DOHH2 (cell line): Measurements from ENCODE around the gene PALLD.

ENCODE experiments used
- H3F3A ChIP-seq: fragments of 200-600 bp; sonication (generic), shearing (Covaris generic); 2 replicates; pipeline ENCODE4 v1.6.0; 2016; ENCODE audit warnings: antibody characterized with exemption, mild to moderate bottlenecking; ENCODE audit not compliant: control insufficient read depth, insufficient read depth
- H3K27ac ChIP-seq: fragments of 200-600 bp; sonication (generic); 2 replicates; pipeline ENCODE4 v1.5.1; 2014; ENCODE audit warnings: low read depth, mild to moderate bottlenecking, low read length, moderate library complexity
- H3K27me3 ChIP-seq: fragments of 200-600 bp; sonication (generic); 2 replicates; pipeline ENCODE4 v1.6.1; 2014; ENCODE audit warnings: mild to moderate bottlenecking, low read length, mixed read lengths; ENCODE audit not compliant: control insufficient read depth
- H3K36me3 ChIP-seq: fragments of 200-600 bp; sonication (generic); 2 replicates; pipeline ENCODE4 v1.6.1; 2014; ENCODE audit warnings: mild to moderate bottlenecking, low read length, moderate library complexity, mixed read lengths; ENCODE audit not compliant: control insufficient read depth
- H3K4me1 ChIP-seq: fragments of 200-600 bp; sonication (generic); 2 replicates; pipeline ENCODE4 v1.6.1; 2014; ENCODE audit warnings: mild to moderate bottlenecking, low read length, mixed read lengths; ENCODE audit not compliant: control insufficient read depth
- H3K4me2 ChIP-seq: fragments of 200-600 bp; sonication (generic); 2 replicates; pipeline ENCODE4 v1.6.0; 2014; ENCODE audit warnings: mild to moderate bottlenecking, low read length, moderate library complexity
- H3K4me3 ChIP-seq: fragments of 200-600 bp; sonication (generic); 2 replicates; pipeline ENCODE4 v1.5.1; 2014; ENCODE audit warnings: mild to moderate bottlenecking, low read length, mixed read lengths
- H3K79me2 ChIP-seq: fragments of 200-600 bp; sonication (generic); 2 replicates; pipeline ENCODE4 v1.6.1; 2014; ENCODE audit warnings: mild to moderate bottlenecking, low read length, mixed read lengths; ENCODE audit not compliant: control insufficient read depth
- H3K9me2 ChIP-seq: fragments of 200-600 bp; sonication (generic); replicated peaks from 2 replicates; pipeline ENCODE4 v1.6.1; 2014; ENCODE audit warnings: mild to moderate bottlenecking, low read length, mixed read lengths; ENCODE audit not compliant: control insufficient read depth
- H3K9me3 ChIP-seq: fragments of 200-600 bp; sonication (generic); 2 replicates; pipeline ENCODE4 v1.6.1; 2014; ENCODE audit warnings: antibody characterized with exemption, low read length, mixed read lengths; ENCODE audit not compliant: control insufficient read depth, insufficient read depth
- H4K20me1 ChIP-seq: fragments of 200-600 bp; sonication (generic); 2 replicates; pipeline ENCODE4 v1.6.0; 2014; ENCODE audit warnings: low read depth, mild to moderate bottlenecking, antibody characterized with exemption, low read length, moderate library complexity; ENCODE audit not compliant: control insufficient read depth, insufficient read depth
- CTCF ChIP-seq: fragments of 200-600 bp; sonication (generic); IDR thresholded peaks from one replicate; pipeline ENCODE4 v1.5.1; 2014; ENCODE audit warnings: antibody characterized with exemption, mild to moderate bottlenecking, low read depth, low read length; ENCODE audit not compliant: poor library complexity, severe bottlenecking
- EZH2phosphoT487 ChIP-seq: fragments of 200-600 bp; sonication (generic); IDR thresholded peaks from 2 replicates; pipeline ENCODE4 v1.6.1; 2017; ENCODE audit warnings: borderline replicate concordance, mild to moderate bottlenecking, antibody characterized with exemption, low read length, moderate library complexity, mixed read lengths

The PALLD gene

GRCh38 chr4:168588916-168589531, 92.2 kb downstream of the PALLD start:
- Histone ChIP-seq H3K4me1 (no peaks in the 10 kb centered on the region), H4K20me1 (no peaks in the 10 kb centered on the region), H3K79me2 (no peaks in the 10 kb centered on the region), H3K27ac (no peak overlapping the region), H3K27me3 (no peaks in the 10 kb centered on the region), H3K36me3 (no peaks in the 10 kb centered on the region), H3K4me2 (no peak overlapping the region), H3K9me3 (no peaks in the 10 kb centered on the region), H3F3A (no peaks in the 10 kb centered on the region), H3K9me2 (no peaks in the 10 kb centered on the region), H3K4me3 (no peak overlapping the region)
- TF ChIP-seq EZH2phosphoT487 (no peak), CTCF (no peak)

DNA sequence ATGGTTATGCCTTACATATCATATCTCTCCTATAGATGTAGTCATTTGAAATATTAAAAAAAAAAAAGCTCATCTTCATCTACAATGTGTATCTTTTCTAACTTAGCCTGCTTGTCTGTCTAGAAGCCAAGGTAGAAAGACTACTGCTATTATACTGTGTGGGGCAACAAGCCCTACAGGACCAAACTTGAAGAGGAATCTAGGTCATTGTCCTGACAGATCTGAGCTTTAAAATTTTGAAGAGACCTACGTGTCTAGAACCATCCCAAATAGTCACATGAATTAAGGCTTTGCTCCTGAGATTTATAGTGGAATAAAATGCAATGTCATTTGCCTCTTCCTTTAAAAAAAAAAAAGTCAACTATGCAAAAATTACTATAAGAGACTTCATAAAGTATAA, 95.8 kb downstream of the PALLD start:
- no peak overlapping the region for H3K27ac ChIP-seq
- no peak overlapping the region for H3K4me2 ChIP-seq
- no peaks in the 10 kb centered on the region for H3K36me3 ChIP-seq
- TF ChIP-seq CTCF (no peak), EZH2phosphoT487 (no peak)
- H3K27me3 ChIP-seq = no peaks in the 10 kb centered on the region
- H3K79me2 ChIP-seq = no peaks in the 10 kb centered on the region
- no peaks in the 10 kb centered on the region for H4K20me1 ChIP-seq
- no peaks in the 10 kb centered on the region for H3K4me1 ChIP-seq
- H3K4me3 ChIP-seq = no peak overlapping the region
- H3K9me2 ChIP-seq = no peaks in the 10 kb centered on the region
- H3K9me3 ChIP-seq = no peaks in the 10 kb centered on the region
- H3F3A ChIP-seq = no peaks in the 10 kb centered on the region

DNA sequence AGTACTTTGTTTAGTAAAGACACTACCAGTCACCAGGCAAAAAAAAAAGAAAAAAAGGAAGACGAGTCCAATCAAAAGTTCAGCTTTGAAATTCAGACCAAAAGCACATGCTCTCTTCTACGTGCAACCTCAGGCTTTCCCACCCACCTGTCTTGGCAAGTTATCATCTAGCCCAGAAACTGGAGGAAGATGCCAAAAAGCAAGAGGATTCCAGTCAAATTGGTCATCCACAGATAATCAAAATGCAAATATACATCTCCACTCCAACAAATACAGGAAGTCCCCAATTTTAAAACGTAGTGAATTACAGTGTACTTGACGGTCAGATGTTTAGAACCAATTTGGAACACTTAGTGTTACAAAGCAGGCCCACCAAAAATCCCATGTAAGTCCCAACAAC, 96.5 kb downstream of the PALLD start:
- no peaks in the 10 kb centered on the region for H3K36me3 ChIP-seq
- no peaks in the 10 kb centered on the region for H3K79me2 ChIP-seq
- H3K27me3 ChIP-seq = no peaks in the 10 kb centered on the region
- H3K4me1 ChIP-seq = no peaks in the 10 kb centered on the region
- H3K9me3 ChIP-seq = no peaks in the 10 kb centered on the region
- no peaks in the 10 kb centered on the region for H3F3A ChIP-seq
- H3K4me2 ChIP-seq = no peak overlapping the region
- no peak overlapping the region for H3K4me3 ChIP-seq
- no peaks in the 10 kb centered on the region for H4K20me1 ChIP-seq
- H3K27ac ChIP-seq = no peak overlapping the region
- no peaks in the 10 kb centered on the region for H3K9me2 ChIP-seq
- TF ChIP-seq CTCF (no peak), EZH2phosphoT487 (no peak)
